ENCODE data around the gene NMT1. TPM values are rescaled to one million over a fixed set of nuclear protein-coding genes. Genes with fewer than 3 reads are reported as not detected.

Gene NMT1
- total RNA-seq, 1 donor from 2014 or later: 81.9 TPM

GRCh38 chr17:45135192-45135977 is 74.3 kb downstream of the NMT1 start, which contains the start of gene ACBD4:
Gene ACBD4, plus strand, starts transcription at chr17:45135687. Its CDS starts 458 bp downstream, at chr17:45136145.
- peak within 1 kb of the TSS; percentile 90 for H3K4me3 ChIP-seq (ENCODE audit: low read depth, low read length)
- TF ChIP-seq CTCF (conservative IDR thresholded peaks at IDR 0.05; ENCODE audit: low read depth, low read length): peak; percentile 100
- peak; percentile 84 for DNase-seq (ENCODE audit: low read depth)

GRCh38 chr17:45135978-45136791 is 75.1 kb downstream of the NMT1 start:
- H3K4me3 ChIP-seq (ENCODE audit: low read depth, low read length): peak overlapping the region; percentile 90
- no peak for TF ChIP-seq CTCF (conservative IDR thresholded peaks at IDR 0.05; ENCODE audit: low read depth, low read length)
- DNase-seq (ENCODE audit: low read depth): no peak

GRCh38 chr17:45136846-45137560 is 75.9 kb downstream of the NMT1 start:
- no peak for TF ChIP-seq CTCF (conservative IDR thresholded peaks at IDR 0.05; ENCODE audit: low read depth, low read length)
- H3K4me3 ChIP-seq (ENCODE audit: low read depth, low read length): no peak overlapping the region
- DNase-seq (ENCODE audit: low read depth): no peak

- no peak for TF ChIP-seq CTCF (conservative IDR thresholded peaks at IDR 0.05; ENCODE audit: low read depth, low read length)
Observed at GRCh38 chr17:45137561-45138305, 76.6 kb downstream of the NMT1 start.

GRCh38 chr17:45138911-45139532 is 77.9 kb downstream of the NMT1 start:
- DNase-seq (ENCODE audit: low read depth): no peak
- H3K4me3 ChIP-seq (ENCODE audit: low read depth, low read length): no peak overlapping the region
- TF ChIP-seq CTCF (conservative IDR thresholded peaks at IDR 0.05; ENCODE audit: low read depth, low read length): no peak

More at GRCh38 chr17:45137561-45138305, 76.6 kb downstream of the NMT1 start:
- H3K4me3 ChIP-seq (ENCODE audit: low read depth, low read length): no peak overlapping the region
- no peak for DNase-seq (ENCODE audit: low read depth)

GRCh38 chr17:45139533-45139920 is 78.4 kb downstream of the NMT1 start:
- no peak for DNase-seq (ENCODE audit: low read depth)
- H3K4me3 ChIP-seq (ENCODE audit: low read depth, low read length): no peak overlapping the region
- TF ChIP-seq CTCF (conservative IDR thresholded peaks at IDR 0.05; ENCODE audit: low read depth, low read length): no peak

Data from epithelial cell of proximal tubule (primary cell).